Dermis microvascular lymphatic vessel endothelial cell (primary cell): ENCODE data around the gene ARAP1. TPM values are rescaled to one million over a fixed set of nuclear protein-coding genes. Genes with fewer than 3 reads are reported as not detected.
A peak's percentile ranks its signal among the peaks of the same experiment; 100 is the strongest.

ENCODE experiments used
- DNase-seq, 2 donors: peaks; one replicate each; pipeline versions ENCODE4 v3.0.0 to v3.0.0-alpha.2; 2010; ENCODE audit warnings: low read depth in 2 of 2
- total RNA-seq: library from RNA; depleted of rRNA; stranded (reverse); fragments of >200 nt; gene quantifications from 2 replicates; pipeline ENCODE4 v1.2.1, GENCODE V29; 2014

ARAP1 gene
- total RNA-seq, 1 donor from 2014 or later: 73.7 TPM

GRCh38 chr11:72763823-72764222 is 11.6 kb upstream of the ARAP1 start:
- DNase-seq: no peak

DNA sequence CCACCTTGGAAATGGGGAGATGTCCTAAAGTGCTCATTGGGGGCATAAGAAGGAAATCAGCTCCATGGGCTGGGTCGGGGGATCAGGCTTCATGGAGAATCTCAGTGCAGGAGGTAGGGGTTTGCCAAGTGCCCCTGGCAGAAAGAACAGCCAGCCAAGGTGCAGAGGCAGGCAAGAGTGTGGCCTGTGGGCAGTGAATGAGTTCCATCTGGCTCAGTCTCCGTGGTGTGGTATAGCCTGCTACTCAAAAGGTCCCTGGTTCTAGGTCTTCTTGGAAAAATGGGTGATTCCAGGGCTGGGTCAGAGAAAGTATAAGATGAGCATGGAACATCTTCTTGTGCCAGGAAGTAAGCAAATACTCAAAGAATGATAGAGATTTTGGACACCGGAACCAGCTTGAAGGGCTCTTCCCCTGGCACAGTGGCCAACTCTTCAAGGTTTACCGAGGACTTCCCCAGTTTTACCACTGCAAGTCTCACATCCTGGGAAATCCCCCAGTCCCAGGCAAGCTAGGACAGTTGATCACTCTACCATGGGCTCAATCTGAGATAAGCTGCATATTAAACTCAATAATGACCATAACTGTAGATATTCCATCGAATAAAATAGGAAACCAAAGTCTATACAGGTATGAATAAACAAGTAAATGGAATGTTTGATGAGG is 10.6 kb upstream of the ARAP1 start:
- peak in 1 of 2 donors; percentile 23 for DNase-seq

DNA sequence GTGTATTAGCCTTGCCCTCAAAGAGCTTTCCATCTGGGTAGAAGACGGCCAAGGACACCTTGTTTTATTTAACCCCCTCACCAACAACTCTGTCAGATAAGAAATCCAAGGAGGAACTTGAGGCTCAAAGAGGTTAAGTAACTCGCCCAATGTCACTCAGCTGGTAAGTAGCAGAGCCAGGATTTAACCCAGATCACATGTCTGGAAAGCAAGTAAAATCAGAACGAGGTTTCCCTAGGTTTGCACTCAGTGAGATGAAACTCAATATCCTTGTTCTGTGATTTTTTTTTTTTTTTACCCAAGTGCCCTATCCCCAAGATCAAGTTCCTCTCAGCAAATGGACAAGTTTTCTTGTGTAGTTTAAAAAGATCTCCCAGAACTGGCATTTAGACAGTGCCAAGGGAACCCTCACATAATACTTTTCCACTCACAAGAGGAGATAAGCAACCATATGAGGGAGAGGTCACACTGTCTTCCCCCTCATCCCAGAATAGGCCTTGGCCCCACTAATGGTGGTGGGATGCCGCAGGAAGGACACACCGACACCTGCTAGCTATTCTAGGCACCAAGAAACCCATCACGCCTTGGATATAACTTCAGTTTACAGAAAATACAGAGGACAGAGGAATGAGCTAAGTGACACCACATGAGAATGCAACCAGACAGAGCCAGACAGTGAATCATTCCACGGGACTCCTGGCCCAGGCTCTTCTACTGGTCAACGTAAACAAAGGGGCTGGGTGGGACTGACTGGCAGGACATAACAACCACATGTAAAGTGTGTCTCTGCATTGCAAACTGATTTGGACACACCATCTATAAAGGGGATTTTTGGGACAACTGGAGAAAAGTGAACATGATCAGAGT is 8.6 kb upstream of the ARAP1 start:
- peak in 1 of 2 donors; percentile 40 for DNase-seq

DNA sequence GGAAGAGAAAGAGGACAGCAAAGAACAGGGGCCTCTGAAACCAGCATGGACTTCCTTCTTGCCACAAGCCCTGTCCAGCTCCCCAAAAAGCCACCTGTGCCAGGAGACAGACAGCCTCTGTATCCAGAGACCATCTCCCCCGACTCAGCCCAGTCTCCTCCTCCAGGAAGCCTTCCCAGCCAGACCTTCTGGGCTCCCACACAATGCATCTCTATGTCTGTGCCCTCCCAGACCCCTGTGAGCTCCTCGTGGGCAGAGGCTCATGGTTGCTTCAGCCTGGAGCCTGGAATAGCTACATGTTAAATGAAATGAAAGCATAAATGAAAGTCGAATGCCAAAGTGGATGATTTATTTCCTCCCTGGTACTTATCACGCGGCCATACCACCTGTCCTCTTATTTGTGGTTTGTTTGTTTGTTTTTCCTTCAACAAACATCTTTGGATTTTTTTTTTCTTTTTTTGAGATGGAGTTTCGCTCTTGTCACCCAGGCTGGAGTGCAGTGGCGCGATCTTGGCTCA is 7.3 kb upstream of the ARAP1 start:
- DNase-seq: no peak

- no peak for DNase-seq
Observed at GRCh38 chr11:72758690-72759389, 6.6 kb upstream of the ARAP1 start.

DNA sequence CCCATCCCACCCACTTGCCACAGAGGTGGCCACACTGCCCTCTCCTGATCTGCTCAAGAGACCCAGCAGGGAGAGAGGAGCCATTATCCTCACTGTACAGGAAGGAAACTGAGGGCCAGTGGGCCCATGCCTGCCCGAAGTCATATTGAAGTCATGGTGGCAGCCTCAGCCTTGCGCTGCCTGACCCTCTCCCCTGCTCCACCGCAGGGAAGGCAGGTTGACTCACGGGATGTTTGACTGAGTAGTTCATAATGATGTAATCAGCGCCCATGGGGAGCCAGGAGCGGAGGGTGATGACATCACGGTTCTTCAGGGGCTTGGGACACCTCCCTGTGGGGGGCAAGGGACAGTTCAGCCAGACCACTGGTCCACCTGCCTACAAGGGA is 6.1 kb upstream of the ARAP1 start:
- DNase-seq: no peak

GRCh38 chr11:72755713-72756285 is 3.6 kb upstream of the ARAP1 start:
- no peak for DNase-seq

DNA sequence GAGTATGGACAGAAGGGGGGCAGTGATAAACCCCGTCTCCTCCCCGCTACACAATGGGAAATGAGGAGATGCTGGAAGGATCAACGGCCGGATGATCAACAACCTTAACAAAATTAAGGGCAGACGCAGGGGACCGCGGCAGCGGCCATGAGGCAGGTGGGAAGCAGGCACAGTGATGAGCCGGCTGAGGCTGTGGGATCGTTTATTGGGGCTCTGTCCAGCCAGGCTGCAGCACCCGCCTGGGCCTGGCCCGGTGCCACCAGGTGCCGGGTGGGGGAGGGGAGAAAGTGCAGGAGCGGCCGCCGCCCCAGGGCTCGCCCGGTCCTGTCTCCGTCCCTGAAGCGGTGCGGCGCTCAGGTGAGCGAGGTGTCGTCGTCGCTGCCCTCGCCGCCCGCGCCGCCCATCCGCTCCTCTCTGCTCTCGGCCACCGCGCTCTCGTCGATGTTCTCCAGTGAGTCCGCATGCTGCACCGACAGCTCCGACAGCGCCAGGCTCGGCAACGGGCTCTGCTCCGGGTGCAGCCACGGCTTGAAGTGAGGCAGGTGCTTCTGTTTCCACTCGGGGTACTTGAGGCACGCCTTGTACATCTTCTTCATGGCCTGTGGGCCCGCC is 2.4 kb upstream of the ARAP1 start:
- DNase-seq: no peak

DNA sequence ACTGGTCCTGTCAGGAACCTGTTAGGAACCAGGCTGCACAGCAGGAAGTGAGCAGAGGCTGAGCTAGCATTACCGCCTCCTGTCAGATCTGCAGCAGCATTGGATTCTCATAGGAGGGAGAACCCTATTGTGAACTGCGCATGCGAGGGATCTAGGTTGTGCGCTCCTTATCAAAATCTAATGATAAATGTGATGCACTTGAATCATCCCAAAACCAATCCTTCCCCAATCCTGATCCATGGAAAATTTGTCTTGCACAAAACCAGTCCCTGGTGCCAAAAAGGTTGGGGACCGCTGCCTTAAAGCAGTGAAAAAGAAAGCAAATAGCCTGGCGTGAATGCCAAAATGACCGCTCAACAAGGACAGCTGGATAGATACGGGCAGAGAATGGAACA is 1.9 kb upstream of the ARAP1 start:
- no peak for DNase-seq

- DNase-seq: no peak
Observed at GRCh38 chr11:72753341-72754148, 1.3 kb upstream of the ARAP1 start.

- no peak for DNase-seq
Observed at GRCh38 chr11:72751116-72752087, 806 bp downstream of the ARAP1 start.

- DNase-seq: no peak
Observed at GRCh38 chr11:72750556-72751115, 1.6 kb downstream of the ARAP1 start.

DNA sequence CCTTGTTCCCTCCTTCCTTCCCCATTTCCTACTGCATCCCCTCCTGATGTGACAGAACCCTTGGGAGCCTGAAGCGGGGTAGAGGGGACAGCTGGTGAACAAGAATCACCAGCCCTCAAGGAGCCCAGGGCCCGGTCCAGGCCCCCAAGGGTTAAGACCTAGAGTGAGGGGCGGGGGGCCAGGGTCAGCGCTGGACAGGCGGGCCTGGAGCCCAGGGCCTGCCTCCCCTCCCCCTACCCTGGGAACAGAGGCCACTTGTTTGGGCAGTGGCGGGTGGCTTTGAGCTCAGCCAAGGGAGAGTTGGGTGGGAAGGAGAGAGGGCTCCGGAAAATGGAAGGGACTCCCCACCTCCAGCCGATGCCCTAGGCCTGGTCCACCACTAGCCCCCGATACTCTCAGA is 2.1 kb downstream of the ARAP1 start:
- no peak for DNase-seq

DNA sequence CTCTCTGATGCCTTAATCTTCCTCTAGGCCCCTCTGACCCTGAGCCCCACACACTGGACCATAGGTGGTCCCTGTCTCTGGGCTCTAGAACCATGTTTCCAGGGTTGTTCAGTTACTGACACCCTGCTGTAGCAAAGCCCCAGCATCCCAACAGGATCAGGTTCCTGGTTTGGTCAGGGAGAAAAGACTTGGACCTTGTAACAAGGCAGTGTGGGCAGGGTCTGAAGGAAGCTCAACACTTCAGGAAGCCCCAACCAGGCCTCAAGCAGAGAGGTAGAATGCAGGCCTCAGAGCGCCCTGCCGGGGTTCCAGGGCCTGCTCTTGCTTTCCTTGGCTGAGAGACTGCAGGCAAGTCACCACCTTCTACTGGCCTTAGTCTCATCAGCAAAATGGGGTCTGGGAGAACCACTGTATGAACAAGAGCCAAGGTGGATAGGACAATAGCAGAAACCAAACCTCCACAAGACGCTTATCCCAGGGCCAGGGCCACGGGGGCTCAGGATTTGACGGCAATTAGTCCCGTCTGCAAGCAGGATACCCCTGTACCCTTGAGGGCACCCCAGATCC is 4.8 kb downstream of the ARAP1 start:
- no peak for DNase-seq

- DNase-seq: no peak
Observed at GRCh38 chr11:72746821-72747220, 5.4 kb downstream of the ARAP1 start.

DNA sequence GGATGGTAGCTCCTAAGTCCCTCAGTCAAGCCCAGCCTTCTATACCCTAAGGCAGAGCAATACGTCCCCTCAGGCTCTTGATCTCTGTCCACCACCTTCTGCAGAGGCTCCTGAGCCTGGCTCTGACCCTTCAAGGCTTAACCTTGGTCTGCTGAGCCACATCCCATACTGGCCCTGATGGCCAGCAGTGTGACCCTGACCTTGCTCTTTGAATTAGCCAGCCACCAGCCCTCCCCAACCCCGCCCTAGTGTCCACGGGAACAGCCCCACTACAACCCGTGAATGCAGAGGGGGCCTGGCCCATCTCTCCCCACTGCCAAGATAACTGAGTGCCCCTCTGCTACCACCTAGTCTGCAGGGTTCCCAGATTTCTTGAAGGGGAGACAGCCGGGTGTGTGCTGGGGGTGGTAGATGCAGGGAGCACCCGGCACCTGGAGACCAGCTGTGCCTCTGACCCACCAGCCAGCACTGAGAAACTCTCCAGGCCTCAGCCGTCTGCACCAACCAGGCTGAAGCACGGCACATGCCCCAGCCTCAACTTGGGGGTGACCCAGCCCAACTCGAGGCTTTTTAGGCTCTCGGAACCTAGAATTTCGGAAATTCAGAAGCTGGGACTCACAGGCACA is 6.2 kb downstream of the ARAP1 start:
- DNase-seq: no peak

- DNase-seq: no peak
Observed at GRCh38 chr11:72745511-72745910, 6.7 kb downstream of the ARAP1 start.

DNA sequence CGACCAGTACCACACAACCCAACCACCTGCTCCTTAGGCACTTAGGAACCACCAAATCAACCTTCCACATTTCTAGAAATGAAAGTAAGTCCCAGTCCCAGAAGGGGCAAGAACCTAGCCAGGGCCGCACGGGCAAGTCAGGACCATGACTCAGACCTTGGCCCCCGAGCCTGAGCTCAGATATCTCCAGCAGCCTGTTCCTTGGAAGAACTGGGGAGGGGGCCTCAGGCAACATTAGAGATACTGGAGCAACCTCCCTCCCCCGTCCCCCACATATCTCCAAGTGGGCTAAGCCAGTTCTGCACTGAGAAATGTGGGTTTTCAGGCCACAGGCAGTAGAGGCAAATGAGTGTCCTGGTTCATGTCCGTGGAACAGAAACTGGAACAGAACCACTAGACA is 7.7 kb downstream of the ARAP1 start:
- DNase-seq: no peak
